Colonic mucosa (tissue), 4 donors: ENCODE results near the gene CLTB. TPM values are rescaled to one million over a fixed set of nuclear protein-coding genes. Genes with fewer than 3 reads are reported as not detected.

Source experiments
- DNase-seq: peaks from one replicate; pipeline ENCODE4 v3.0.0-alpha.2; 2020
- H3K27ac ChIP-seq: fragments of 200-600 bp; one replicate; pipeline ENCODE4 v1.8.0; 2021
- H3K27me3 ChIP-seq: fragments of 200-600 bp; one replicate; pipeline ENCODE4 v1.8.0; 2021
- H3K36me3 ChIP-seq: fragments of 200-600 bp; one replicate; pipeline ENCODE4 v1.8.0; 2021
- H3K4me1 ChIP-seq: fragments of 200-600 bp; one replicate; pipeline ENCODE4 v1.8.0; 2021; ENCODE audit warnings: mild to moderate bottlenecking
- H3K4me3 ChIP-seq: fragments of 200-600 bp; one replicate; pipeline ENCODE4 v1.8.0; 2021
- H3K9ac ChIP-seq, 2 donors: one replicate each; pipeline ENCODE4 v1.7.0; 2013; ENCODE audit warnings: control low read depth in 2 of 2, low read depth in 2 of 2, low read length in 2 of 2
- H3K9me3 ChIP-seq: fragments of 200-600 bp; one replicate; pipeline ENCODE4 v1.8.0; 2021
- CTCF ChIP-seq: fragments of 200-600 bp; IDR thresholded peaks from one replicate; pipeline ENCODE4 v1.8.0; 2022; ENCODE audit warnings: antibody characterized with exemption, mild to moderate bottlenecking
- intact Hi-C: fragments of 100-400 bp; cut with DNase I; formaldehyde crosslinking; loops from one replicate; pipeline ENCODE4 v1.14.1; 2022
- total RNA-seq, 2 donors: library from RNA; stranded (reverse); fragmentation: NEBNext Ultra II Directional in 1 of 2; extraction: Animal tissue kit (Norgen Biotek cat#: 25700) in 1 of 2; gene quantifications; one replicate each; pipeline ENCODE4 v1.2.1, GENCODE V29; 2021
- donor health status: healthy.
- donor health status: DM: no; HTN: no; CAD: no.
- donor health status: DM: no; HTN: no; CAD: no.

CLTB gene
- total RNA-seq, 2 donors from 2014 or later = 181 to 263 TPM

GRCh38 chr5:176384991-176385390 lies 31.3 kb downstream of the CLTB start:
- H3K27ac ChIP-seq = no peak overlapping the region
- no peaks in the 10 kb centered on the region for H3K9me3 ChIP-seq
- no peak overlapping the region for H3K9ac ChIP-seq
- peaks cover 5% of the 10 kb centered on the region for H3K4me1 ChIP-seq
- H3K4me3 ChIP-seq = no peak overlapping the region
- no peak for DNase-seq
- no peaks in the 10 kb centered on the region for H3K36me3 ChIP-seq
- intact Hi-C loops = no loop called here
- no peak for TF ChIP-seq CTCF
- no peaks in the 10 kb centered on the region for H3K27me3 ChIP-seq

- Histone ChIP-seq H3K36me3 (no peaks in the 10 kb centered on the region), H3K4me1 (peaks cover 5% of the 10 kb centered on the region), H3K9me3 (no peaks in the 10 kb centered on the region), H3K27ac (no peak overlapping the region), H3K9ac (no peak overlapping the region), H3K4me3 (no peak overlapping the region), H3K27me3 (no peaks in the 10 kb centered on the region)
- no peak for DNase-seq
- intact Hi-C loops = no loop called here
- no peak for TF ChIP-seq CTCF
These were observed 31.9 kb downstream of the CLTB start for GRCh38 chr5:176384366-176384930.

GRCh38 chr5:176383961-176384360 lies 32.4 kb downstream of the CLTB start:
- no peak for TF ChIP-seq CTCF
- Histone ChIP-seq H3K9me3 (no peaks in the 10 kb centered on the region), H3K27me3 (no peaks in the 10 kb centered on the region), H3K36me3 (no peaks in the 10 kb centered on the region), H3K4me3 (no peak overlapping the region), H3K9ac (no peak overlapping the region), H3K4me1 (peaks cover 5% of the 10 kb centered on the region), H3K27ac (no peak overlapping the region)
- DNase-seq = no peak
- intact Hi-C loops = no loop called here

- H3K4me3 ChIP-seq = no peak overlapping the region
- intact Hi-C loops = no loop called here
- H3K9ac ChIP-seq = no peak overlapping the region
- TF ChIP-seq CTCF = no peak
- no peaks in the 10 kb centered on the region for H3K27me3 ChIP-seq
- H3K9me3 ChIP-seq = no peaks in the 10 kb centered on the region
- DNase-seq = no peak
- no peak overlapping the region for H3K27ac ChIP-seq
- peaks cover 5% of the 10 kb centered on the region for H3K4me1 ChIP-seq
- no peaks in the 10 kb centered on the region for H3K36me3 ChIP-seq
These were observed 33.0 kb downstream of the CLTB start for GRCh38 chr5:176383248-176383905.

- H3K9me3 ChIP-seq = no peaks in the 10 kb centered on the region
- H3K4me3 ChIP-seq = no peak overlapping the region
- H3K27ac ChIP-seq = no peak overlapping the region
- DNase-seq = no peak
- H3K9ac ChIP-seq = no peak overlapping the region
- no peak for TF ChIP-seq CTCF
- H3K4me1 ChIP-seq = peaks cover 4% of the 10 kb centered on the region
- intact Hi-C loops = no loop called here
- no peaks in the 10 kb centered on the region for H3K27me3 ChIP-seq
- no peaks in the 10 kb centered on the region for H3K36me3 ChIP-seq
These were observed 33.6 kb downstream of the CLTB start for GRCh38 chr5:176382721-176383120.
